HepG2 (cell line): ENCODE measurements around the gene CCL19. TPM values are rescaled to one million over a fixed set of nuclear protein-coding genes. Genes with fewer than 3 reads are reported as not detected.

Source experiments
- ATAC-seq: fragments of 200-7000 bp; cut with Tn5 transposase; 3 replicates; pipeline ENCODE4 v1.9.1; 2020; ENCODE audit warnings: mild to moderate bottlenecking, moderate library complexity
- BruUV-seq: library from RNA; stranded (reverse); fragments of 400-500 nt; replicated peaks from 2 replicates; lab custom pipeline; 2021; lab: Mats Ljungman, UMichigan
- CTCF ChIA-PET: fragments of 300-600 bp; formaldehyde crosslinking; extraction: SDS; loops from one replicate; lab custom pipeline; 2021; ENCODE audit warnings: low total read pairs, inconsistent platforms, low intra/inter-chr PET ratio; lab: Yijun Ruan, JAX
- POLR2A ChIA-PET: fragments of 350-600 bp; sonication (Branson Sonifier 250); formaldehyde crosslinking; loops from one replicate; lab custom pipeline; 2020; ENCODE audit warnings: antibody characterized with exemption, inconsistent platforms; lab: Yijun Ruan, JAX
- DNase-seq: peaks from one replicate; pipeline ENCODE4 v3.0.0-alpha.2; 2015; ENCODE audit warnings: low spot score
- FAIRE-seq: peaks from 3 replicates; lab custom pipeline; 2011; peaks lifted over from hg19 to GRCh38; lab: Jason Lieb, UNC
- H2AFZ ChIP-seq: one replicate; pipeline ENCODE4 v1.6.1; 2011; ENCODE audit warnings: low read length, inconsistent platforms
- H3K27ac ChIP-seq: fragments of 300-600 bp; 3 replicates; pipeline ENCODE4 v1.8.0; 2011; ENCODE audit warnings: mixed run types, mild to moderate bottlenecking, mixed read lengths, low read length, inconsistent platforms; ENCODE audit not compliant: insufficient read depth; ENCODE audit errors: extremely low read length
- H3K27me3 ChIP-seq, 2 experiments: fragments of 200-600 bp in 1 of 2; 2 replicates in 1 of 2; 3 replicates in 1 of 2; pipeline versions ENCODE4 v1.6.0 to v1.8.0; 2011; ENCODE audit warnings: low read length in 2 of 2, mild to moderate bottlenecking in 2 of 2, moderate library complexity in 2 of 2, inconsistent platforms in 1 of 2; ENCODE audit not compliant: insufficient read depth in 2 of 2, control insufficient read depth in 1 of 2
- H3K36me3 ChIP-seq, 2 experiments: fragments of 200-600 bp in 1 of 2; replicated peaks in 1 of 2; 2 replicates in 1 of 2; 3 replicates in 1 of 2; pipeline versions ENCODE4 v1.5.1 to v1.8.0; 2011; ENCODE audit warnings: low read length in 2 of 2, inconsistent platforms in 1 of 2; ENCODE audit not compliant: insufficient read depth in 2 of 2, control insufficient read depth in 1 of 2
- H3K4me1 ChIP-seq: 2 replicates; pipeline ENCODE4 v1.5.1; 2012; ENCODE audit warnings: low read length, inconsistent platforms; ENCODE audit not compliant: insufficient read depth
- H3K4me2 ChIP-seq: 2 replicates; pipeline ENCODE4 v1.6.0; 2011; ENCODE audit warnings: low read depth, low read length, inconsistent platforms
- H3K4me3 ChIP-seq, 3 experiments: fragments of 200-600 bp in 1 of 3; sonication (generic), shearing (Covaris generic) in 1 of 3; replicated peaks in 1 of 3; 2 replicates each; pipeline ENCODE4 v1.5.1; 2011 to 2016; ENCODE audit warnings: low read length in 3 of 3, inconsistent platforms in 2 of 3, low read depth in 2 of 3, mild to moderate bottlenecking in 2 of 3, control low read depth in 1 of 3, mixed read lengths in 1 of 3; ENCODE audit not compliant: insufficient read depth in 1 of 3
- H3K79me2 ChIP-seq: one replicate; pipeline ENCODE4 v1.6.1; 2011; ENCODE audit warnings: low read length, inconsistent platforms; ENCODE audit not compliant: insufficient read depth
- H3K9ac ChIP-seq: 2 replicates; pipeline ENCODE4 v1.6.0; 2011; ENCODE audit warnings: mild to moderate bottlenecking, low read depth, low read length, inconsistent platforms; ENCODE audit not compliant: insufficient read depth
- H3K9me3 ChIP-seq: 2 replicates; pipeline ENCODE4 v1.5.1; 2012; ENCODE audit warnings: mild to moderate bottlenecking, low read length
- H4K20me1 ChIP-seq: 2 replicates; pipeline ENCODE4 v1.6.0; 2011; ENCODE audit warnings: inconsistent platforms, mild to moderate bottlenecking, low read length, moderate library complexity; ENCODE audit not compliant: insufficient read depth
- KMT2B ChIP-seq: IDR thresholded peaks from 2 replicates; pipeline ENCODE4 v1.6.1; 2016; ENCODE audit warnings: missing genetic modification reagents, missing compliant biosample characterization
- POLR2A ChIP-seq, 2 experiments: IDR thresholded peaks; 2 replicates each; pipeline ENCODE4 v1.6.1; 2011; ENCODE audit warnings: low read depth in 2 of 2, low read length in 2 of 2, mild to moderate bottlenecking in 1 of 2, moderate library complexity in 1 of 2; ENCODE audit not compliant: insufficient read depth in 1 of 2
- SMYD3 ChIP-seq: sonication (generic); formaldehyde crosslinking; IDR thresholded peaks from 2 replicates; pipeline ENCODE4 v1.8.1; 2023; ENCODE audit warnings: mild to moderate bottlenecking, missing genetic modification reagents
- ZNF136 ChIP-seq: sonication (generic); formaldehyde crosslinking; IDR thresholded peaks from 2 replicates; pipeline ENCODE4 v1.8.1; 2022; ENCODE audit warnings: low read depth, mild to moderate bottlenecking, moderate library complexity, missing genetic modification reagents
- ZNF703 ChIP-seq: sonication (generic); formaldehyde crosslinking; IDR thresholded peaks from 2 replicates; pipeline ENCODE4 v1.5.1; 2020; ENCODE audit warnings: missing genetic modification reagents, mild to moderate bottlenecking, moderate library complexity, borderline replicate concordance
- ZNF839 ChIP-seq: sonication (generic); formaldehyde crosslinking; IDR thresholded peaks from 2 replicates; pipeline ENCODE4 v1.4.0; 2020; ENCODE audit warnings: missing genetic modification reagents, mild to moderate bottlenecking, borderline replicate concordance
- WGBS: methylation state at CpG from one replicate; pipeline ENCODE4 v1.1.6; 2017; ENCODE audit warnings: low lambda C conversion rate; 5-methylcytosine and 5-hydroxymethylcytosine counted together
- in situ Hi-C: cut with HindIII; loops from 2 replicates; pipeline ENCODE4 v1.10.0; 2017; ENCODE audit warnings: low pct_unique_long_range_greater_than_20kb; ENCODE audit not compliant: extremely low pct_ligation_motif_present
- intact Hi-C: fragments of 100-400 bp; cut with micrococcal nuclease; formaldehyde crosslinking; loops from one replicate; pipeline ENCODE4 v1.10.0; 2022; ENCODE audit not compliant: unreplicated experiment
- polyA plus RNA-seq, 8 experiments: library from polyadenylated mRNA; depleted of rRNA in 3 of 8; stranded (reverse) in 7 of 8; unstranded in 1 of 8; fragments of >200 nt; fragmentation: Illumina TruSeq in 4 of 8; extraction: Trizol in 4 of 8; gene quantifications; 2 replicates each; pipeline versions ENCODE4 v1.2.1 to v1.2.3, GENCODE V29; 2011 to 2016; ENCODE audit warnings: low read depth in 4 of 8, missing spikeins in 1 of 8, mixed read lengths in 1 of 8; ENCODE audit not compliant: insufficient read depth in 1 of 8
- total RNA-seq, 5 experiments: library from RNA; depleted of rRNA; stranded (reverse); fragments of >200 nt; fragmentation: Illumina TruSeq; extraction: Trizol; gene quantifications; 2 replicates each; pipeline ENCODE4 v1.2.3, GENCODE V29; 2016; ENCODE audit warnings: low read depth in 1 of 5
- TF ChIP-seq, protein P1 (sequence below), 2 experiments: sonication (generic) in 1 of 2; formaldehyde crosslinking in 1 of 2; IDR thresholded peaks; 2 replicates each; pipeline versions ENCODE4 v1.4.0 to v1.6.1; 2016 to 2020; ENCODE audit warnings: borderline replicate concordance in 1 of 2, low read depth in 1 of 2, mild to moderate bottlenecking in 1 of 2, missing genetic modification reagents in 1 of 2

CCL19 gene
- total and polyA plus RNA-seq, 2 of the 13 experiments (the other 11 are each of a cell fraction or from before 2014, with no cell fraction given), result not detected

DNA sequence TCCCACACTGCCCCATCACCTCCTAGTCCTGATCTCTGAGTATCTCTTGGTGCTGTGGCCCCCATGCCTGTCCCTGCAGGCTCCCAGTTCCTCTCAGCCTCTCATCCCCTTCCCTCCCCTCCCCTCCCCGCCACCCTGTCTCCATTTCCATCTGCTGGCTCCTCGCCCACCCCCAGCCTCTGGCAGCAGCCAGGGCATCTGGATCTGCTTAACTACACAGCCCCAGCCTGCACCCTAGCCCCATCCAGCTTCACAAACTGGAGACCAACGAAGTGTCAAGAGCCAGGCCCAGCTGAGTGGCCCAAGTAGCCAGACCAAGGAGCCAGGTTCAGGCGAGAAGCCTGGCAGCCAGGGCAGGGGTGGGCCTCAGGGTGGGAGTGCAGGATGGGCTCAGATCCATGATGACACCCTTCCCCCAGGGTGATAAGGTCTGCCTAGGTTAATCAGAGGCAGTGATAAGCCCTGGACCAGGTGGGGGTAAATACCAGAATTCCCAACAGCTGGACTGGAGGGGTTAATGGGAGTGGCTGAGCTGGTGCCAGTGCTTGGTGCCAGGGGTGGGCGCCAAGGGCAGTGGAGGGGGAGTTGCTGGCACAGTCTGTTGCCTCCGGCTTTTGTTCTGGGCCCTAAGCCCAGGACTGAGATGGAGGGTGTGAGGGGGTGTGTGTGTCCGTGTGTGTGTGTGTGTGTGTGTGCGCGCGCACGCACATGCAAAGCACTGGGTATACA lies 36.6 kb downstream of the CCL19 start (continued):
- TF ChIP-seq ZNF136 (CRISPR knock-in tag), result no peak
- no peak for TF ChIP-seq ZNF839 (CRISPR knock-in tag)
- TF ChIP-seq, protein P1, sequence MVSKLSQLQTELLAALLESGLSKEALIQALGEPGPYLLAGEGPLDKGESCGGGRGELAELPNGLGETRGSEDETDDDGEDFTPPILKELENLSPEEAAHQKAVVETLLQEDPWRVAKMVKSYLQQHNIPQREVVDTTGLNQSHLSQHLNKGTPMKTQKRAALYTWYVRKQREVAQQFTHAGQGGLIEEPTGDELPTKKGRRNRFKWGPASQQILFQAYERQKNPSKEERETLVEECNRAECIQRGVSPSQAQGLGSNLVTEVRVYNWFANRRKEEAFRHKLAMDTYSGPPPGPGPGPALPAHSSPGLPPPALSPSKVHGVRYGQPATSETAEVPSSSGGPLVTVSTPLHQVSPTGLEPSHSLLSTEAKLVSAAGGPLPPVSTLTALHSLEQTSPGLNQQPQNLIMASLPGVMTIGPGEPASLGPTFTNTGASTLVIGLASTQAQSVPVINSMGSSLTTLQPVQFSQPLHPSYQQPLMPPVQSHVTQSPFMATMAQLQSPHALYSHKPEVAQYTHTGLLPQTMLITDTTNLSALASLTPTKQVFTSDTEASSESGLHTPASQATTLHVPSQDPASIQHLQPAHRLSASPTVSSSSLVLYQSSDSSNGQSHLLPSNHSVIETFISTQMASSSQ (IDR thresholded peaks at IDR 0.05; ENCODE audit: low read depth), result no peak
- TF ChIP-seq, protein P1 (CRISPR knock-in tag; IDR thresholded peaks at IDR 0.05; ENCODE audit: borderline replicate concordance), result no peak

DNA sequence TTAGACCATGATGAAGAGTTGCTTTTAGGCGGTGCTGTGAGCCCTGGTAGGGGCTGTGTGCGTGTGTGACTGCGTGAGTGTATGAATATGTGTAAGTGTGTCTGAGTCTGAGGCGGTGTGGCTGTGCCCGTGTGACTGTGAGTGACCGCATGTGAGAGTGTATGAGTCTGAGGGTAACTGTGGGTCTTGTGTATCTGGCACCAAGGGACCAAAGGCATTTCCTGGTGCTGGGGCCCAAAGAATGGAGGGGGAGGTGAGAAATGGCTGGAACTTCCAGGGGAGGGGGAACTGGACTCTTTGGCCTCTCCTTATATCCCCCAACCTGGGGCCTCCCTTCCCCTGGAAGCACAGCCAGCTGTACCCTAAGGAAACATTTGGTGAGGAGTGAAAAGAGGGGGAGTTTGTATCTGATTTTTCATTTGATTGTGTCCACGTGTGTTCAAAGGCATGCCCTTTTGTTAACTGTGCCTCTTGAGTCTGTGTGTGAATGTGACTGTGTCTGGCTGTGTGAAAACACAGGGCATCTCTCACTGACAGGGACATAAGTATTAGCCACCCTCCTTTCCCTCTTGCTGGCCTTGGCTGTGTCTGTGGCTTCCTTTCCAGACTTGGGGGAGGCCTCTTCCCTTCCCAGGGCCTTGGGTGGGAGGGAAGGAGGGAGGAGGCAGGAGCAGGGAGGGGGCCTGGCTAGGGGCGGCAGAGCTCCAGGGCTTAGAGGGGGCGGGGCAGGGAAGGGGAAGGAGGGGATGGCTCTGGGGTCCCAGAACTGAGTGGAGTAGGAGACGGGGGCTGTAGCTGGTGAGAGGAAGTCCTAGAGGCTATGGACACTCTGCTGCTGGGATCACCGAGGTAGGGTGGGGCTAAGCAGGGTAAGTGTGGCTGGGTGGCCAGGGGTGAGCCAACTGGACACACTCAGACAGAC lies 37.7 kb downstream of the CCL19 start:
- H2AFZ ChIP-seq, result no peak overlapping the region
- no peaks in the 10 kb centered on the region; a peak in 3 of 5 replicates for H3K27me3 ChIP-seq
- H3K4me3 ChIP-seq, result peak overlapping the region in 1 of 3 experiments; percentile 67; a peak in 2 of 6 replicates
- H3K27ac ChIP-seq, result no peak overlapping the region
- ChIA-PET CTCF (no interaction called here), POLR2A (interaction anchor here (1.0 to 3.1 kb wide), 3 partner anchors 9 to 16 kb away, joined by 4 to 29 read pairs (median 5); partner anchors contain the start of genes CCL27 and SIGMAR1)
- H3K4me2 ChIP-seq, result peak overlapping the region; percentile 100
- H3K79me2 ChIP-seq, result peaks cover 3% of the 10 kb centered on the region
- ATAC-seq (peak; percentile 3), FAIRE-seq (no peak), DNase-seq (no peak)
- 15% methylated on average over 10 of the region's 11 CpGs for WGBS
- peaks cover 46% of the 10 kb centered on the region for H3K4me1 ChIP-seq
- H3K36me3 ChIP-seq, result peaks cover 8 to 15% of the 10 kb centered on the region in 2 experiments
- in situ Hi-C loops, result no loop called here
- H4K20me1 ChIP-seq, result no peaks in the 10 kb centered on the region
- peak overlapping the region; percentile 53; the same call in 1 of the 2 replicates for H3K9ac ChIP-seq
- no peaks in the 10 kb centered on the region for H3K9me3 ChIP-seq
- intact Hi-C loops, result no loop called here
- TF ChIP-seq ZNF703 (CRISPR knock-in tag) (no peak), KMT2B (CRISPR knock-in tag) (no peak), POLR2A (IDR thresholded peaks at IDR 0.05; ENCODE audit: insufficient read depth in 1 of 2, low read depth in 2 of 2, low read length in 2 of 2) (peak in 1 of 2 experiments; percentile 12; a peak in 1 of 4 replicates), SMYD3 (no peak)
- BruUV-seq, result no TSS peak
